Breast epithelium (tissue), 3 donors: ENCODE results near the gene SYCN.

Experiments used
- CTCF ChIP-seq, 3 donors: fragments of 450-650 bp; IDR thresholded peaks; one replicate each; pipeline ENCODE4 v1.5.1; 2016 to 2017; ENCODE audit warnings: antibody characterized with exemption in 3 of 3, mild to moderate bottlenecking in 3 of 3, moderate library complexity in 3 of 3
- POLR2A ChIP-seq: fragments of 450-650 bp; IDR thresholded peaks from one replicate; pipeline ENCODE4 v1.6.1; 2016; ENCODE audit warnings: antibody characterized with exemption, mild to moderate bottlenecking, moderate library complexity

DNA sequence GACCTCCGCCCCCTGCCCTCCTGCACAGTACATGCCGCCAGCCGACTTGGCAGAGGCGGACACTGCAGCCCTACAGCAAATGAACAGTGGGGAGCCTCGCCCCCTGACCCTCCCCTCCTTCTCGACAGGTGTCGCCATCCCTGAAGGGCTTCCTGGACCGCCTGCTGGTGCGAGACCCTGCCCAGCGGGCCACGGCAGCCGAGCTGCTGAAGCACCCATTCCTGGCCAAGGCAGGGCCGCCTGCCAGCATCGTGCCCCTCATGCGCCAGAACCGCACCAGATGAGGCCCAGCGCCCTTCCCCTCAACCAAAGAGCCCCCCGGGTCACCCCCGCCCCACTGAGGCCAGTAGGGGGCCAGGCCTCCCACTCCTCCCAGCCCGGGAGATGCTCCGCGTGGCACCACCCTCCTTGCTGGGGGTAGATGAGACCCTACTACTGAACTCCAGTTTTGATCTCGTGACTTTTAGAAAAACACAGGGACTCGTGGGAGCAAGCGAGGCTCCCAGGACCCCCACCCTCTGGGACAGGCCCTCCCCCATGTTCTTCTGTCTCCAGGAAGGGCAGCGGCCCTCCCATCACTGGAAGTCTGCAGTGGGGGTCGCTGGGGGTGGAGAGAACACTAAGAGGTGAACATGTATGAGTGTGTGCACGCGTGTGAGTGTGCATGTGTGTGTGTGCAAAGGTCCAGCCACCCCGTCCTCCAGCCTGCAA lies 25.6 kb downstream of the SYCN start:
- TF ChIP-seq CTCF (IDR thresholded peaks at IDR 0.05) (no peak), POLR2A (no peak)
